Pulmonary artery endothelial cell (primary cell): ENCODE results near the gene ABCA9. TPM values are rescaled to one million over a fixed set of nuclear protein-coding genes. Genes with fewer than 3 reads are reported as not detected.
A peak's percentile ranks its signal among the peaks of the same experiment; 100 is the strongest.
"Not testable (repeated sequence)": the region's sequence is repeated elsewhere in the genome, so short reads cannot be mapped to it uniquely, and the experiment has no call there.

Experiments used
- DNase-seq: peaks from one replicate; pipeline ENCODE4 v3.0.0-alpha.2; 2011; ENCODE audit warnings: low read depth, low spot score
- total RNA-seq: library from RNA; depleted of rRNA; stranded (reverse); fragments of >200 nt; gene quantifications from 2 replicates; pipeline ENCODE4 v1.2.3, GENCODE V29; 2014

Gene ABCA9
- total RNA-seq, 1 donor from 2014 or later, result 5.7 TPM

GRCh38 chr17:68957944-68958343 is 102.8 kb downstream of the ABCA9 start:
- no peak for DNase-seq

GRCh38 chr17:68955181-68955841 is 105.4 kb downstream of the ABCA9 start, which contains the start of gene ABCA8:
Gene ABCA8 (minus strand): TSS chr17:68955392. CDS start chr17:68942034, 13,358 bp downstream.
- no peak for DNase-seq

GRCh38 chr17:68954146-68954896 is 106.4 kb downstream of the ABCA9 start:
- no peak for DNase-seq

GRCh38 chr17:68953340-68953997 is 107.3 kb downstream of the ABCA9 start:
- DNase-seq, result no peak

GRCh38 chr17:68950725-68951124 is 110.0 kb downstream of the ABCA9 start:
- no peak for DNase-seq

GRCh38 chr17:68947868-68948267 is 112.9 kb downstream of the ABCA9 start:
- DNase-seq, result not testable (repeated sequence)

GRCh38 chr17:68944435-68945035 is 116.2 kb downstream of the ABCA9 start:
- DNase-seq, result no peak

GRCh38 chr17:68943812-68944182 is 116.9 kb downstream of the ABCA9 start:
- DNase-seq, result not testable (repeated sequence)

GRCh38 chr17:68943123-68943811 is 117.5 kb downstream of the ABCA9 start:
- DNase-seq, result no peak

- no peak for DNase-seq
Measured at GRCh38 chr17:68942389-68942788, 118.3 kb downstream of the ABCA9 start.

GRCh38 chr17:68941761-68942160 is 119.0 kb downstream of the ABCA9 start:
- no peak for DNase-seq

- DNase-seq, result peak; percentile 60
Measured at GRCh38 chr17:68939195-68939594, 121.5 kb downstream of the ABCA9 start.

GRCh38 chr17:68937890-68938514 is 122.7 kb downstream of the ABCA9 start:
- no peak for DNase-seq

GRCh38 chr17:68927516-68927915 is 133.2 kb downstream of the ABCA9 start:
- DNase-seq, result no peak

- DNase-seq, result no peak
Measured at GRCh38 chr17:68924793-68925720, 135.7 kb downstream of the ABCA9 start.

Other genes starting within 250 kb of the ABCA9 start
- 45.5 and 51.0 TPM in 2 replicates for gene ABCA8, start 105.5 kb downstream of the ABCA9 start, total RNA-seq
- gene ABCA6, start 81.0 kb upstream of the ABCA9 start, total RNA-seq, result 32.0 and 100 TPM in 2 replicates
- gene ABCA10, start 167.9 kb upstream of the ABCA9 start, total RNA-seq, result 0.40 and 0.53 TPM in 2 replicates